Omental fat pad (tissue), 4 donors: ENCODE data around the gene CST9L. TPM values are rescaled to one million over a fixed set of nuclear protein-coding genes. Genes with fewer than 3 reads are reported as not detected.

ENCODE experiments used
- ATAC-seq: fragments of 150-250 bp; one replicate; pipeline ENCODE4 v1.9.1; 2016; ENCODE audit warnings: mild to moderate bottlenecking, moderate library complexity; ENCODE audit not compliant: low FRiP score
- DNase-seq: peaks from one replicate; pipeline ENCODE4 v3.0.0-alpha.2; 2019; ENCODE audit warnings: low spot score
- total RNA-seq, 4 donors: library from RNA; depleted of rRNA; stranded (reverse); fragments of >200 nt; gene quantifications; one replicate each; pipeline ENCODE4 v1.1.0, GENCODE V29; 2016
- TF ChIP-seq, protein P1 (sequence below), 3 donors: fragments of 450-650 bp; IDR thresholded peaks; one replicate each; pipeline ENCODE4 v1.5.1; 2016 to 2017; ENCODE audit warnings: antibody characterized with exemption in 3 of 3, mild to moderate bottlenecking in 3 of 3, moderate library complexity in 2 of 3

The CST9L gene
- total RNA-seq, 4 donors from 2014 or later, result not detected

DNA sequence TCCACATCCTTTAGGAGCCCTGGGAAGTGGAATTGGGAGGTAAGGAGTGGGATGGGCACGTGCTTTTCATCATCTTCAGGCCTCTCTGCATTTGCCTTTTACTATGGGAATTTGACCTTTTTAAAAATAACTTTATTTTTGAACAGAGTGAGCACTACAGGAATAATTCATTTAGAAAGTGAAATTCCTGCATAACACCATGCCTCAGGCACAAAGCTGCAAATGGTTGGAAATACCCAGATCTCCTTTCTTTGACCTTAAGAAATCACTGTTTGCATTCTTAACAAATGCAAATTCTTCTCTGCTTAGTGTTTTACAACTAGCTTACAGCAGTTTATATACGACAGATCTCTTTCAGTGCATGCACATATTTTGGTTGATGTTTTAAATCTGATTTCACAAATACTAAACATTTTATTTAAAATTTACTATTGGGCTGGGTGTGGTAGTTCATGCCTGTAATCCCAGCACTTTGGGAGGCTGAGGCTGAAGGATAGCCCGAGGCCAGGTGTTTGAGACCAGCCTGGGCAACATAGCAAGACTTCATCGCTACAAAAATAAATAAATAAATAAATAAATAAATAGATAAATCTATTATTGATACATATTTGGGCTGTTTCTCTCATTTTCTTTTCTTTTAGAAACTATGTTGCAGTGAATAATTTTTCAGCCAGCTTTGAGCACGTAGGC lies 52.9 kb downstream of the CST9L start:
- TF ChIP-seq, protein P1, sequence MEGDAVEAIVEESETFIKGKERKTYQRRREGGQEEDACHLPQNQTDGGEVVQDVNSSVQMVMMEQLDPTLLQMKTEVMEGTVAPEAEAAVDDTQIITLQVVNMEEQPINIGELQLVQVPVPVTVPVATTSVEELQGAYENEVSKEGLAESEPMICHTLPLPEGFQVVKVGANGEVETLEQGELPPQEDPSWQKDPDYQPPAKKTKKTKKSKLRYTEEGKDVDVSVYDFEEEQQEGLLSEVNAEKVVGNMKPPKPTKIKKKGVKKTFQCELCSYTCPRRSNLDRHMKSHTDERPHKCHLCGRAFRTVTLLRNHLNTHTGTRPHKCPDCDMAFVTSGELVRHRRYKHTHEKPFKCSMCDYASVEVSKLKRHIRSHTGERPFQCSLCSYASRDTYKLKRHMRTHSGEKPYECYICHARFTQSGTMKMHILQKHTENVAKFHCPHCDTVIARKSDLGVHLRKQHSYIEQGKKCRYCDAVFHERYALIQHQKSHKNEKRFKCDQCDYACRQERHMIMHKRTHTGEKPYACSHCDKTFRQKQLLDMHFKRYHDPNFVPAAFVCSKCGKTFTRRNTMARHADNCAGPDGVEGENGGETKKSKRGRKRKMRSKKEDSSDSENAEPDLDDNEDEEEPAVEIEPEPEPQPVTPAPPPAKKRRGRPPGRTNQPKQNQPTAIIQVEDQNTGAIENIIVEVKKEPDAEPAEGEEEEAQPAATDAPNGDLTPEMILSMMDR (IDR thresholded peaks at IDR 0.05), result no peak
- DNase-seq (no peak), ATAC-seq (no peak)

DNA sequence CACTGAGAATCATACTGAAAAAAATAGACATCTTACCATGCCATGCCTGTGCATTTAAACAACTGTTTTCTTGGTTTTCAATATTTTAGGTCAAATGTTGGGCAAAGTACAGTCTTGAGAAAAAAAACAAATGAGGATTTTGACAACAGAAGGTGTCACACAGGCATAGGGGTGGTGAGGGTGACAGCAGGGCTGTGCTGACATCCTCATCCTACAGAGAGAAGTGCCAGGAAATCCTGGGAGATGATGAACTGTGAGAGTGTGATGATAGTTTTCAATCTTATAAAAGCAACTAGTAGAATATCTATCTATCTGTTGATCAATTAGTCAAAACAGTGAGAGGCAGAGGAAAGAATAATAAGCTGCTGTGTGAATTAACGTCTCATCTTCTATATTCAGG lies 53.4 kb downstream of the CST9L start:
- no peak for ATAC-seq
- no peak for DNase-seq
- TF ChIP-seq, protein P1 (IDR thresholded peaks at IDR 0.05), result no peak

Other genes with a start within 250 kb of the CST9L start
- gene NXT1, start 217.7 kb downstream of the CST9L start, total RNA-seq, result 10 to 100 TPM; 17.5 to 95.0 (median 33.3) TPM
- 10 to 100 TPM; 12.7 to 29.0 (median 18.8) TPM for gene GZF1, start 206.3 kb downstream of the CST9L start, total RNA-seq
- 10 to 100 TPM in 3 of 4 donors, 1 to 10 TPM in 1; 7.0 to 14.8 (median 13.1) TPM for gene NAPB, start 147.0 kb downstream of the CST9L start, total RNA-seq
- not detected for gene CSTL1, start 128.8 kb downstream of the CST9L start, total RNA-seq
- not detected for gene CST11, start 115.6 kb downstream of the CST9L start, total RNA-seq
- gene CST8, start 77.4 kb downstream of the CST9L start, total RNA-seq, result not detected
- gene CST9, start 37.4 kb upstream of the CST9L start, total RNA-seq, result under 1 TPM in 1 of 4 donors, not detected in 3; 0.28 TPM
- 1,000 to 10,000 TPM; 1,117 to 1,890 (median 1,478) TPM for gene CST3, start 69.5 kb upstream of the CST9L start, total RNA-seq
- not detected for gene CST4, start 120.6 kb upstream of the CST9L start, total RNA-seq
- not detected for gene CST1, start 182.5 kb upstream of the CST9L start, total RNA-seq